NCI-H69 (cell line): Measurements from ENCODE around the gene NDUFAF5.

Experiments
- DNase-seq: peaks from one replicate; lab custom pipeline; 2025; lab: John Stamatoyannopoulos, UW

NDUFAF5 gene

GRCh38 chr20:13821876-13822275 is 37.0 kb downstream of the NDUFAF5 start:
- DNase-seq: no peak

- DNase-seq: peak; percentile 31
Observed at GRCh38 chr20:13822459-13822858, 37.6 kb downstream of the NDUFAF5 start.

GRCh38 chr20:13824459-13824858 is 39.6 kb downstream of the NDUFAF5 start:
- no peak for DNase-seq

- DNase-seq: no peak
Observed at GRCh38 chr20:13825465-13825864, 40.6 kb downstream of the NDUFAF5 start.

GRCh38 chr20:13831476-13831875 is 46.6 kb downstream of the NDUFAF5 start:
- DNase-seq: no peak

GRCh38 chr20:13838664-13839063 is 53.8 kb downstream of the NDUFAF5 start:
- no peak for DNase-seq

GRCh38 chr20:13839421-13840092 is 54.7 kb downstream of the NDUFAF5 start:
- DNase-seq: no peak

- DNase-seq: no peak
Observed at GRCh38 chr20:13840093-13840465, 55.3 kb downstream of the NDUFAF5 start.

- peak; percentile 35 for DNase-seq
Observed at GRCh38 chr20:13841206-13841605, 56.4 kb downstream of the NDUFAF5 start.

GRCh38 chr20:13844296-13844695 is 59.5 kb downstream of the NDUFAF5 start:
- no peak for DNase-seq

GRCh38 chr20:13851279-13851678 is 66.5 kb downstream of the NDUFAF5 start:
- DNase-seq: no peak

- DNase-seq: no peak
Observed at GRCh38 chr20:13852306-13852705, 67.5 kb downstream of the NDUFAF5 start.

GRCh38 chr20:13855613-13856012 is 70.8 kb downstream of the NDUFAF5 start:
- no peak for DNase-seq

- DNase-seq: peak; percentile 5
Observed at GRCh38 chr20:13856354-13856753, 71.5 kb downstream of the NDUFAF5 start.

- DNase-seq: peak; percentile 62
Observed at GRCh38 chr20:13857304-13857703, 72.5 kb downstream of the NDUFAF5 start.

- no peak for DNase-seq
Observed at GRCh38 chr20:13857961-13858360, 73.1 kb downstream of the NDUFAF5 start.

- DNase-seq: no peak
Observed at GRCh38 chr20:13858439-13858838, 73.6 kb downstream of the NDUFAF5 start.

GRCh38 chr20:13858871-13859270 is 74.0 kb downstream of the NDUFAF5 start:
- no peak for DNase-seq

- no peak for DNase-seq
Observed at GRCh38 chr20:13862245-13862644, 77.4 kb downstream of the NDUFAF5 start.

GRCh38 chr20:13863244-13863643 is 78.4 kb downstream of the NDUFAF5 start:
- no peak for DNase-seq

- DNase-seq: no peak
Observed at GRCh38 chr20:13865156-13865555, 80.3 kb downstream of the NDUFAF5 start.

- DNase-seq: peak; percentile 53
Observed at GRCh38 chr20:13865791-13866351, 81.0 kb downstream of the NDUFAF5 start.

- no peak for DNase-seq
Observed at GRCh38 chr20:13868331-13868730, 83.5 kb downstream of the NDUFAF5 start.

GRCh38 chr20:13870170-13870748 is 85.4 kb downstream of the NDUFAF5 start:
- no peak for DNase-seq
